Activated naive CD8-positive, alpha-beta T cell treated with anti-CD3 and anti-CD28 coated beads, Interleukin-2, amount 50 U/mL, for 24 hours (primary cell): ENCODE data around the gene UNC5C.

Experiments
- ATAC-seq: fragments of 150-1000 bp; cut with Tn5 transposase; one replicate; pipeline ENCODE4 v1.10.0; 2021
- DNase-seq: peaks from one replicate; pipeline ENCODE4 v3.0.0; 2021
- H3K27ac Mint-ChIP-seq: one replicate; pipeline ENCODE4 v1.8.0; 2021; ENCODE audit warnings: mild to moderate bottlenecking, mixed read lengths
- H3K27me3 Mint-ChIP-seq: one replicate; pipeline ENCODE4 v1.8.0; 2021; ENCODE audit warnings: mixed read lengths
- H3K36me3 Mint-ChIP-seq: one replicate; pipeline ENCODE4 v1.8.0; 2021; ENCODE audit warnings: low read depth, mixed read lengths
- H3K4me1 Mint-ChIP-seq: one replicate; pipeline ENCODE4 v1.8.0; 2021; ENCODE audit warnings: mixed read lengths
- H3K4me3 Mint-ChIP-seq: one replicate; pipeline ENCODE4 v1.8.0; 2021; ENCODE audit warnings: mild to moderate bottlenecking, moderate library complexity, mixed read lengths
- H3K9me3 Mint-ChIP-seq: one replicate; pipeline ENCODE4 v1.8.0; 2021; ENCODE audit warnings: mixed read lengths

UNC5C gene

DNA sequence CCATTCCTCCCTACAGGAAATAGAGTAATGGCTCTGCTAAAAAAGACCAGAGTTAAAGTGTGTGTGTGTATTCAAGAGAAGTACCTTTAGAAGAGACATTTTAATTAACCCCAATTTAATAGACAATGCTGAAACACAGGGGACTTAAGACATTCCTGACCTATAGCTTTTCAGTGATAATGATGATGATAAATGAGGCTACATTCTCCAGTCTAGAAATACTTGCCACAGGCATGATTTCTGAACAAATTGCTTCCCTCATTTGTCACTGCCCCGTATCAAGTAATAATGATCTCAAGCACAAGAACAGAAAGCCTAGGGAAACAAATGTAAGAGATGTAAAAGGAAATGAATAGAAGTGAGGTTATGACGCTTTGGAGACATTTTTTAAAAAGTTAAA lies 117.1 kb downstream of the UNC5C start:
- H3K9me3 Mint-ChIP-seq: no peaks in the 10 kb centered on the region
- ATAC-seq (no peak), DNase-seq (no peak)

GRCh38 chr4:95429416-95429815 lies 119.4 kb downstream of the UNC5C start:
- peaks cover 4% of the 10 kb centered on the region for H3K9me3 Mint-ChIP-seq

More for the DNA sequence above, 117.1 kb downstream of the UNC5C start:
- Mint-ChIP-seq H3K27me3 (no peaks in the 10 kb centered on the region), H3K4me3 (no peak overlapping the region), H3K27ac (no peak overlapping the region), H3K4me1 (no peaks in the 10 kb centered on the region), H3K36me3 (no peaks in the 10 kb centered on the region)

GRCh38 chr4:95428291-95429070 lies 120.3 kb downstream of the UNC5C start:
- H3K27ac Mint-ChIP-seq: no peak overlapping the region
- peaks cover 4% of the 10 kb centered on the region for H3K9me3 Mint-ChIP-seq
- no peaks in the 10 kb centered on the region for H3K27me3 Mint-ChIP-seq
- H3K4me1 Mint-ChIP-seq: no peaks in the 10 kb centered on the region
- no peaks in the 10 kb centered on the region for H3K36me3 Mint-ChIP-seq
- no peak for ATAC-seq
- H3K4me3 Mint-ChIP-seq: no peak overlapping the region
- DNase-seq: no peak

More at GRCh38 chr4:95429416-95429815, 119.4 kb downstream of the UNC5C start:
- Mint-ChIP-seq H3K36me3 (no peaks in the 10 kb centered on the region), H3K4me1 (no peaks in the 10 kb centered on the region), H3K27ac (no peak overlapping the region), H3K4me3 (no peak overlapping the region), H3K27me3 (no peaks in the 10 kb centered on the region)
- DNase-seq (no peak), ATAC-seq (no peak)

DNA sequence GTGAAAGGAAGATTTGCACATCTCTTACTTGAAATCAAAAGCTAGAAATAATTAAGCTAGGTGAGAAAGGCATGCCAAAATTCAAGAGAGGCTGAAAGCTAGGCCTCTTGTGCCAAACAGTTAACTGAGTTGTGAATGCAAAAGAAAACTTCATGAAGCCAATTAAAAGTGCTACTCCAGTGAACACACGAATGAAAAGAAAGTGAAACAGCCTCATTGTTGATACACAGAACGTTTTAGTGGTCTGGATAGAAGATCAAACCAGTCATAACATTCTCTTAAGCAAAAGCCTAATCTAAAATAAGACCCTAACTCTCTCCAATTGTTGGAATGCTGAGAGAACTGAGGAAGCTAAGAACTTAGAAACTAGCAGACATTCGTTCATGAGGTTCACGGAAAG lies 122.3 kb downstream of the UNC5C start:
- Mint-ChIP-seq H3K4me3 (no peak overlapping the region), H3K9me3 (peaks cover 4% of the 10 kb centered on the region), H3K27ac (no peak overlapping the region), H3K27me3 (no peaks in the 10 kb centered on the region), H3K4me1 (no peaks in the 10 kb centered on the region), H3K36me3 (no peaks in the 10 kb centered on the region)
- DNase-seq (no peak), ATAC-seq (no peak)

- Mint-ChIP-seq H3K4me1 (no peaks in the 10 kb centered on the region), H3K4me3 (no peak overlapping the region), H3K9me3 (peaks cover 4% of the 10 kb centered on the region), H3K36me3 (no peaks in the 10 kb centered on the region), H3K27ac (no peak overlapping the region), H3K27me3 (no peaks in the 10 kb centered on the region)
- DNase-seq (no peak), ATAC-seq (no peak)
Measured at GRCh38 chr4:95422436-95422835, 126.3 kb downstream of the UNC5C start.

GRCh38 chr4:95421869-95422268 lies 126.9 kb downstream of the UNC5C start:
- H3K27ac Mint-ChIP-seq: no peak overlapping the region
- H3K27me3 Mint-ChIP-seq: no peaks in the 10 kb centered on the region
- H3K4me1 Mint-ChIP-seq: no peaks in the 10 kb centered on the region
- no peaks in the 10 kb centered on the region for H3K36me3 Mint-ChIP-seq
- no peak for ATAC-seq
- peaks cover 4% of the 10 kb centered on the region for H3K9me3 Mint-ChIP-seq
- no peak overlapping the region for H3K4me3 Mint-ChIP-seq
- DNase-seq: no peak

GRCh38 chr4:95417531-95417930 lies 131.2 kb downstream of the UNC5C start:
- no peak overlapping the region for H3K4me3 Mint-ChIP-seq
- no peak for DNase-seq
- H3K4me1 Mint-ChIP-seq: no peaks in the 10 kb centered on the region
- no peak for ATAC-seq
- H3K27me3 Mint-ChIP-seq: no peaks in the 10 kb centered on the region
- no peaks in the 10 kb centered on the region for H3K36me3 Mint-ChIP-seq
- H3K9me3 Mint-ChIP-seq: no peaks in the 10 kb centered on the region
- no peak overlapping the region for H3K27ac Mint-ChIP-seq

GRCh38 chr4:95415346-95415771 lies 133.4 kb downstream of the UNC5C start:
- Mint-ChIP-seq H3K27me3 (no peaks in the 10 kb centered on the region), H3K36me3 (no peaks in the 10 kb centered on the region), H3K4me3 (no peak overlapping the region), H3K9me3 (no peaks in the 10 kb centered on the region), H3K4me1 (no peaks in the 10 kb centered on the region), H3K27ac (no peak overlapping the region)
- DNase-seq: no peak
- ATAC-seq: no peak

DNA sequence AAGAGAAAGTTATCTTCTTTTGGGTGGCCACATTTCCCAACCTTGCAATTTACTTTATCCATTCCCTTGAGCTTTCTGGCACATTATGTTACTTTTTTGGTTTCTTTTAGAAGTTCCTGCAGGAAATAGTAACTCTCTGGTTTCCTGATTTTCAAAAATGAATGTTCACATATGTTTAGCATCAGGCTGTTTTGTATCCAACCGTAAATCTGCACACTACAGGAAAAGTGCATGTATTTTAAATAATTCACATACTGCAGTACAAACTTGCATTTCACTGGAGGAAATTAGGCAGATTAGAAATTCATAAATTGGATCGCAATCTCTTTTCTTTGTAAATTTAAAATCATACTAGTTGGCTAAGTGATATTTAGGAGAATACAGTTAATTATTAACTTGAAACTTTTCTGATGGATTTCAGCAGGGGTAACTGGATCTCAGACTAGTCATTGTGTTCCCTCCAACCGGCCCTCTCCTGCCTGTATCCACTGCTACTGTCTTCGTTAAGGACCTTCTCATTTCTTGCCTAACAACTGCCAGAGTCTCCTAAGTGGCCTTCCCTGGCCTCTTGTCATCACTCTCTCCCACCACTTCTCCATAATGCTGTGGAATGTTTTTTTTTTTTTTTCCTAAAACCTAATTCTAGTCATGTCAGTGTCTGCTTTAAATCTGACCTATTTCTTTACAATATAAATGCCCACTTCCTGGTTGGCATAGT lies 137.2 kb downstream of the UNC5C start:
- Mint-ChIP-seq H3K9me3 (no peaks in the 10 kb centered on the region), H3K27ac (no peak overlapping the region), H3K36me3 (no peaks in the 10 kb centered on the region), H3K4me1 (no peaks in the 10 kb centered on the region), H3K27me3 (no peaks in the 10 kb centered on the region), H3K4me3 (no peak overlapping the region)
- ATAC-seq: no peak
- DNase-seq: no peak

DNA sequence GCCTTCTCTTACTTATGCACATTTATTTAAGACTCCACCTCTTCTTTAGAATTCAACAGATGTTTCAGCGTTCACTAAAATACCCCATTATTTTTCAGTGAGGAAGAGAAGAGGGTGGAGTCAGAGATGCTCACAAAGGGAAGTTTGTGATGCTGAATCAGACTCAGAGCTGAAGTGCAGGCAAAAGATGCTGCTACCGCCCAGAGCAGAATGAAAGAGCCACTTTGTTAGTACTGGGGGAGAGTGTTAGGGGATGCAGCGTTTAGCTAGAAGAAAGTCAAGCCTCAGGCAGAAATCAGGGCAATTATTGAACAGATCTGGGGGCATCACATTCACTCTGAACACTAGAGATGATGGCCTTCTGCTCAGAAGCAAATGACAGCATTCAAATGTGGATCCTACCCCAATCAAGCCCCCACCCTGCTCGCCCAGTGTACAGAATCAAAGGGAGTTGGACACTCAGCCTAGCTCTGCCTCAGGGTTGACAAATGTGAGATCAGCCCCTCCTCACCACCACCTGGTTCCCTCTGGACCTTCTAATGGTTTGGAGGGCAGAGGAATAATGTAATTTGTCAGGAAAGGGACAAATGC lies 138.3 kb downstream of the UNC5C start:
- DNase-seq: no peak
- Mint-ChIP-seq H3K27ac (no peak overlapping the region), H3K36me3 (no peaks in the 10 kb centered on the region), H3K9me3 (no peaks in the 10 kb centered on the region), H3K4me1 (no peaks in the 10 kb centered on the region), H3K27me3 (no peaks in the 10 kb centered on the region), H3K4me3 (no peak overlapping the region)
- no peak for ATAC-seq

DNA sequence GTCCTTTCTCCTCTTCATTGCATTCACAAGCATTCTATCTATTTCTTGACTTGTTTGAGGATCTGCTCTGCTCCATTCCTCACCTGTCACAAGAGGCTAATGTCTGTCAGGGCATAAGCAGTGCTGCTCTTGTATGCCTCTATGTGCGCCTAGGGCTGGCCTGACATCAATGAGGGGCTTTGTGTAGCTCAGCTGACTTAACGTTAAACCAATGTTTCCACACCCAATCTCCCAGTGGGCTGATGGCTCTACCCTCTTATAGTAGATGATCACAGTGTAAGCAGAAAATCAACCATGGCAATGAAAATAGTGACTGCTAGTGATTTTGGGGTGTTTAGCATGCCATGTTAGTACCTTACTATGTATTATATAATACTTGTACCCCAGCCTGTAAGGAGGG lies 139.0 kb downstream of the UNC5C start:
- DNase-seq (no peak), ATAC-seq (no peak)
- Mint-ChIP-seq H3K9me3 (no peaks in the 10 kb centered on the region), H3K27ac (no peak overlapping the region), H3K4me1 (no peaks in the 10 kb centered on the region), H3K27me3 (no peaks in the 10 kb centered on the region), H3K4me3 (no peak overlapping the region), H3K36me3 (no peaks in the 10 kb centered on the region)

DNA sequence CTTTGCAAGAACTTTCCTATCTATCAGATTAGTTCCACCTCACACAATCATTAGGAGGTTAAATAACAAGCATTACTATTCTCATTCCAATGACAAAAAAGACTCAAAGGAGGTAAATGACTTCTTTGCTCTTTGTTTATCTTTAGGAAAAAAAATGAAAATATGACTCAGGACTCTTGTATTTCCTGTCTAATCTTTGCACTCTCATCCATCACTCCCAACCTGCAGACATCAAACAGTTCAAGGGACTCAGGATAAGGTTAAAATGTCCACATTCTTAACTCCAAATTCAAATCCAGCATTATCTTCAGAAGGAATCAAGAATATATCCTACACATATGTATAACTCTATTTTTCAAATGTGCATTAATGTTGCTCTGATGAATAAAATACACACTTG lies 139.6 kb downstream of the UNC5C start:
- Mint-ChIP-seq H3K4me1 (no peaks in the 10 kb centered on the region), H3K9me3 (no peaks in the 10 kb centered on the region), H3K36me3 (no peaks in the 10 kb centered on the region), H3K27me3 (no peaks in the 10 kb centered on the region), H3K27ac (no peak overlapping the region), H3K4me3 (no peak overlapping the region)
- no peak for ATAC-seq
- DNase-seq: no peak

DNA sequence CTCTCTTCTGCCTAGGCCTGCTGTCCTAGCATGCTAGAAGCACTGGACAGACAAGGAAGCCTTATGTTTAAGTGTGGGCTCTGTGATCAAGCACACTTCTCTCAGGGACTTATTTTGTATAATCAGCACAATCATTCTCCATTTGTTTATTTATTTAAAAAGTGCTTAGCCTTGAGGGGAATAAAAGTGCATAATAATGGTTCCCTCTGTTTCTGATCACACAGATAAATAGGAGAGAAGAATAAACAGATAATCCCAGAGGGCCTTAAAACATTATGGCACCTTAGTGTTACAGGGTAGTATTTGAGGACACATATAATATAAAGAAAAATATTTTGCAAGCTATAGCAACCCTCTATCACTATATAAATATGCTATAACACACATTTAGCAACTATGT lies 146.5 kb downstream of the UNC5C start:
- no peak overlapping the region for H3K4me3 Mint-ChIP-seq
- H3K36me3 Mint-ChIP-seq: no peaks in the 10 kb centered on the region
- H3K4me1 Mint-ChIP-seq: no peaks in the 10 kb centered on the region
- no peak for ATAC-seq
- DNase-seq: no peak
- no peaks in the 10 kb centered on the region for H3K9me3 Mint-ChIP-seq
- no peak overlapping the region for H3K27ac Mint-ChIP-seq
- no peaks in the 10 kb centered on the region for H3K27me3 Mint-ChIP-seq

DNA sequence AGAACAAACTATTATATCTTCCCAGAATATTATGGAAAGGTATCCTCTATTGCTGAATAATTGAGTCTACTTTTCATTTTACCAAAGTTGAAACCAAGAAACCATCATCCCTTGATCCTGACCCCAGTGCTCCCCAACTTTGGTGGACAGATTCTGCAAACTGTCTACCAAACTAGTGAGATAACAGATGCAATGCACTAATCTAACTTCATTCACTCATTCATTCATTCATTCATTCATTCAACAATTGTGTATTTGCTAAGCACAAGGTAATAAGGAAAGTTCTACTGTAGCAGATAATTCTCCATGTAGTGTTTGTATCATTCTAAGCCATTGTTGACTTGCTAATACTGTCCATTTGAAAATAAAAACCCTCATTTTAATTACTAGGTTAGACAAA lies 150.6 kb downstream of the UNC5C start:
- no peak for ATAC-seq
- H3K36me3 Mint-ChIP-seq: no peaks in the 10 kb centered on the region
- no peak overlapping the region for H3K27ac Mint-ChIP-seq
- H3K27me3 Mint-ChIP-seq: no peaks in the 10 kb centered on the region
- no peak overlapping the region for H3K4me3 Mint-ChIP-seq
- no peaks in the 10 kb centered on the region for H3K4me1 Mint-ChIP-seq
- no peak for DNase-seq
- no peaks in the 10 kb centered on the region for H3K9me3 Mint-ChIP-seq

- no peak for ATAC-seq
- Mint-ChIP-seq H3K4me3 (no peak overlapping the region), H3K9me3 (no peaks in the 10 kb centered on the region), H3K4me1 (no peaks in the 10 kb centered on the region), H3K36me3 (no peaks in the 10 kb centered on the region), H3K27ac (no peak overlapping the region), H3K27me3 (no peaks in the 10 kb centered on the region)
- DNase-seq: no peak
Measured at GRCh38 chr4:95394752-95395306, 153.9 kb downstream of the UNC5C start.
